NCI-H187 (cell line): ENCODE measurements around the gene EPYC.
A peak's percentile ranks its signal among the peaks of the same experiment; 100 is the strongest.
"Not testable (repeated sequence)": the region's sequence is repeated elsewhere in the genome, so short reads cannot be mapped to it uniquely, and the experiment has no call there.

Source experiments
- DNase-seq, 2 experiments: peaks; one replicate each; lab custom pipeline; 2025; lab: John Stamatoyannopoulos, UW

EPYC gene

GRCh38 chr12:90991952-90992465, 12.8 kb downstream of the EPYC start:
- no peak for DNase-seq

GRCh38 chr12:90990611-90991010, 14.2 kb downstream of the EPYC start:
- DNase-seq, result no peak

DNA sequence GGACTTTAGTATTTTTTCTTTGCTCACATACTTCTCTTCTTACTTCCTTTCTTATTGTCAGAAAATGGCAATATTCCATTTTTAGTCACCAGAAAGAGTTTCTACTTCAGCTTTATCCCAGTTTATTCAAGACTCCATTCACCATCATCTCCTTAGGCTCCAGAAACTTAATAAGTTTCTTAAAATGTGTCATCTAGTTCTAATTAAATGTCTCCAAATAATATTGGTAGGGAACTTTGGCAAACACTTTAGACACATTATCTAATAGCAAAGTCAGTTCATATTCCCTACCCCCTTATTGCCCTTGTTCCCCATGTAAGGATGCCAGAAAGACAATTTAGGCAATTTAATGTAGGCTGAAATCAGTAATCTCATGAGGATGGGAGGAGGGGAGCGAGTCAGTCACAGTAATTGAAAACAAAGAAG, 15.1 kb downstream of the EPYC start:
- no peak for DNase-seq

DNA sequence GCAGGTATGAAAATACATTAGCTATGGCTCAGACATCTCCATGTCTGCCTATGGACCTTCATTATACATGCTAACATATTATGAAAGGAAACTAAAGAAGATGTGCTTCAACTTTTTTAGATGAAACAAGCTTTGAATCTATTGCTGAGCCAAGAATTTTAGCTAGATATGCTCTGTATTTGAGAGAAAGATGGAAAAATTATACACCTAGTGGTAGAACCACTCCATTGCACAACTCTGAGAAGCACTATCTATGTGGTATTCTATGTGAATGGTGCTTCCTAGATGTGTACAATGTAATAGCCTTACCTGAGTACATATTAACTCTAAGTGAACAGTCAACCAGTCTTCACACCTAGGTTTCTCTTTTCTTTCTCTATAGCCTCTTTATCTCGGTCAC, 17.3 kb downstream of the EPYC start:
- DNase-seq, result no peak

- DNase-seq, result no peak
Measured at GRCh38 chr12:90987101-90987500, 17.7 kb downstream of the EPYC start.

- DNase-seq, result not testable (repeated sequence)
Measured at GRCh38 chr12:90985331-90985730, 19.4 kb downstream of the EPYC start.

DNA sequence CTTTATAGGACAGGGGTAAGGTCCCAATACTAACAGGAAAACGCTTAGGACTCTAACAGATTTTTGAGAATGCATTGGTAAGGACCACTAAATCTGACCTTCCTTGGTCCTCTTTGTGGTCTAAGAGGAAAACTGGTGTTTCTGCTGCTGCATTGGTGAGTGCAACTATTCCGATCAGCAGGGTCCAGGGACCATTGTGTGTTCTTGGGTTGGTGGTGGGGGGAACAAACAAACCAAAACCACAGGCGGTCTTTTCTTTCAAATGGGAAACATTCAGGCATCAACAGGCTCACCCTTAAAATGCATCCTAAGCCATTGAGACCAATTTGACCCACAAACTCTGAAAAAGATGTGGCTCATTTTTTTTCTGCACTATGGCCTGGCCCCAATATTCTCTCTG, 20.7 kb downstream of the EPYC start:
- DNase-seq, result no peak

- no peak for DNase-seq
Measured at GRCh38 chr12:90982170-90982569, 22.6 kb downstream of the EPYC start.

GRCh38 chr12:90979951-90980350, 24.8 kb downstream of the EPYC start:
- DNase-seq, result no peak

- no peak for DNase-seq
Measured at GRCh38 chr12:90979019-90979418, 25.8 kb downstream of the EPYC start.

GRCh38 chr12:90978117-90978770, 26.5 kb downstream of the EPYC start:
- DNase-seq, result no peak

DNA sequence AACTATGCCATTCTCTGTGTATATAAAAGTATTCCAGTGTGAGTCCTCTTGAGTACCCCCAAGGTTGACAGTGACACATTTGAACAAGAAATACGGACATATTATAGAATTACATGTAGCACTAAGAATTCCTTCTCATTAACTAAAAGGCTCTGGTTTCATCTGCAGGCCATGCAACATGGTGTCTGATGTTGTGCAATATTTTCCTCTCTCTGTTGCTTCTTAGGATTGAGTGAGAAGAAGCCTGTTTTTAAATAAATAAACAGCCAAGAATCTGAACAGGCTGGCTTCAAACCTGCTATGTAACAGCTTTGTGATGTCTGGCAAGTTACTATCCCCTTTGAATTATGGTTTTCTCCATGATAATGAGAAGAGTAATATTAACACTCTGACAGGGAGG, 27.5 kb downstream of the EPYC start:
- no peak for DNase-seq

GRCh38 chr12:90974286-90974685, 30.5 kb downstream of the EPYC start:
- DNase-seq, result no peak

DNA sequence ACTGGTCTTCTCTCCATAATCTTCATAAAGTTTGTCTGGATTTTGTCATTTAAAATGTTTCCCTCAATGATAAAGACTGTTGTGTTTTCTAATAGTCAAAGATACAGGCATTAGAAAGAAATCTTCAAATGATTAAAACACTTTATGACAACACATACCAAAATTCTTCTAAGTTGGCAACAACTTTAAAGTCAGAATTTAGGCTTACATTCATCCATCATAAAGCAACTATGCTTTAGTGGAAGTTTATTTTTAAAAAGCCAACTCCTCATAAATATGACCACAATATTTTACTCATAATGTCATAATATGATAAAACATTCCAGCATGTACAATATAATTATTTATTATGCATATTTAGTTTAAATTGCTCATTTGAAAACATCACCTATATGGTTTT, 32.5 kb downstream of the EPYC start:
- DNase-seq, result no peak

DNA sequence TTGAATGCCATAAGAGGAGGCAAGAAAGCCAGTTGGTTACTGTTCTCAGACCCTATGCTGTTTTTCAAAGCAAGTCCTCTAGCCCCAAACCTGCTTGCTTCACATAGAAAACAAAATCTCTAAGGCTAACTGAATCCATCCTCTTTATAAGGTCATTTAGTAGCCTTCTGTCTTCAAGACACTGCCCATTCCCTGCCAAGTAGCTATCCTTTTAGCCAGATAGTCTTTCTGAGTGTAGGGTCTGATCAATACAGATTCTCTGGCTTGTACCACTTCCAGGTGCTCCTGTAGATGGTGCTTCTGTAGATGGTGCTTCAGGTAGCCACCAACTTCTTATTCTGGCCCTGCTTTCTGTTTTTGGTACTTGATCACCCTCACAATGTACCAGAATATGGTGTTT, 33.9 kb downstream of the EPYC start:
- DNase-seq, result no peak

DNA sequence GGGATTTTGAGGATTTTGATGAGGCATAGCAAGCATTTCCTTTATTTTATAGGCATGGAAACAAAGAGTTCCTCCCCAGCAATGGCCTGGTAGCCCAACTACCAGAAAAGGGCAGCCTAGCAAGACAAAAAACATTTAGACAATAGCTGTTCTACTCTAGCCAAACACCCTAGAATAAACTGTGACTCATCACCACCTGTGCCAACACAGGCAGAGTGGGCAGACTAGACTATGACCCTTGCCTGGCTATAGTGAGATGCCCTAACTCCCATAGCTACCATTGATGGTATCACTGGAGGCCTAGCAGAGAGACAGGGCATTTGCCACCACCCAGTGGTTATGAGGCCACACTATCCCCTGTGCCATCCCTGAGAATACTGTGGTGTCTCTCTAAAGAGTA, 34.3 kb downstream of the EPYC start:
- DNase-seq, result no peak

DNA sequence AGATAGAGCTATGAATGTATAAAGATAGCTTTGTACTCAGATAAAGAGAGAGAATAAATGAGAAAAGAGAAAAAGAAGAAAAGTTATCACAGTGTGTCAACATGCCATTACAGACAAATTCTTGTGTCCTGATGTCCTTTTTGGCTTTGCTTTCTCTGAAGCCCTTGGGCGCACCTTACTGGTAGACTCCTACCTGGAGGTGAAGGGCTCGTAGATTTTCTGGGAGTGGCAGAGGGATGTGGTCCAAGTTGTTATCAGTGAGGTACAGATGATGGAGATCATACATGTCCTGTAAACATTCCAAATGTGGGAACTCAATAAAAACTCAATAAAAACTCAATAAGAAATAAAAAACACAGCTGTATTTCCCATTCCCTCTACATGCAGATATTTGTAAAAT, 34.9 kb downstream of the EPYC start:
- DNase-seq, result no peak

DNA sequence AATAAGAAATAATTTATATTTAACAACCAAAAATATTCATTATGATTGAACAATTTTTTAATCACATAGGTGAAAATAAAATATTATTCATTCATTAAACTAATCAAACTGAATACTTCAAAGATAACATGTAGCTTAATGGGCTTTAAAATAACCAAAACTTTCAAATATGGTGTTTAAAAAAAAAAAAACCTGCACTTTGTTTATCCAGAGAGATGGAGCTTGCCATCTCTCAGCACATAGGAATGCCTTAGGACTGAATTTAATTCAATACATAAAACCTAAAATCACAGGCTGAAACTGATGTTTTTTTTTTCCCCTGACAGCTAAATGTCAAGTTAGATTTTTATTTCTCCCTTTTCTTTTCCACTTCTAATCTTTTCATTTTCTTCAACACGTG, 35.4 kb downstream of the EPYC start:
- no peak for DNase-seq

DNA sequence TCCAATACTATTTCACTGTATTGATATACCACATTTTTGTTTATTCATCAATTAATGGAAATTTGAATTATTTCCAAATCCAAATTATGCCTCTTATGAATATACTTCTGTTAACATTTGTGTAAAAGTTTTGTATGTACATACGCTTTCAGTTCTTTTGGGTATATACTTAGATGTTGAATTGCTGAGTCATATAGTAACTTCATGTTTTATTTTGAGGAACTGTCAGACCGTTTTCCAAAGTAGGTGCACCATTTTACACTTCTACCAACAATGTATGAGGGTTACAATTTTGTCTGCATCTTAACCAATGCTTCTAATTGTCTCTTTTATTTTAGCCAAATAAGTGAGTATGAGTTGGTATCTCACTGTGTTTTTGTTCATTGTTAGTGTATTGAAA, 39.6 kb downstream of the EPYC start:
- DNase-seq, result no peak

GRCh38 chr12:90964616-90965015, 40.2 kb downstream of the EPYC start:
- no peak for DNase-seq

DNA sequence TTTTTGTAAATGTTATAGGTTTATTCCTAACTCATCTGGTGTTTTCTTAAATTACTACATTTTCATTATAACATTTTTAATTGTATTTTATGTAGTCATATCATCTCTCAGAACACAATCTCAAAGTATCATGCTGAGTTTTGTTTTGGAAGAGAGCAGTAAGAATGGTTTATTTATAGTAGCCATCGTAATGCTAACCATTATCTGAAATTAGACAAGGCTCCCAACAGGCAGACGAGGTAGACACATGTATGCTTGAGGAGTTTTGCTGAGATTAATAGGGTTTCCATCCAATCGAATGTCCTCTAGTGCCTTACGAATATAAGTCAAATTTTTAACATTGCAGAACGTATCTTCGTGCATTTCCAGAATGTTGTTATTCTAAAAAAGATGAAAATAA, 40.8 kb downstream of the EPYC start:
- DNase-seq, result no peak

DNA sequence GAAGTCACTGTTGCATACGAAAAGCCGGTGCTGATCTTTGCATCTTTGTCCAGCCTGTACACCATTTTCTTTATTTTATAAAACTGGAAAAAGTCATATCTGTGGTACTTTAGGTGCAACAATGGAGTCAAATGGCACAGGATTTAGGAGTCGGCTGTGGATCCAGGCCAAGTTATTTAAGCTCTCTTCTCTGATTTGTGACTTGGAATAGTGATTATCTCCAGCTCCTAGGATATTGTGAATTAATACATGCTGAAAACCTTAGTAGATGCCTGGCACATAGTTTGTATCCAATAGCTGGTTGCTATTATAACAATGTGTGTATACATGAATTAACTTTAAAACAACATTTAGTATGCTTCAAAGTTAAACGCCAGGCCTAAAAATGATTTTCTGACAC, 43.6 kb downstream of the EPYC start:
- DNase-seq, result no peak

- peak in 1 of 2 experiments; percentile 18 for DNase-seq
Measured at GRCh38 chr12:90959538-90960139, 45.1 kb downstream of the EPYC start.

GRCh38 chr12:90959032-90959431, 45.7 kb downstream of the EPYC start:
- DNase-seq, result no peak
